Gastrocnemius medialis (tissue), 4 donors: ENCODE data around the gene PHLDA2. TPM values are rescaled to one million over a fixed set of nuclear protein-coding genes. Genes with fewer than 3 reads are reported as not detected.

ENCODE experiments used
- ATAC-seq, 2 donors: fragments of 150-250 bp; one replicate each; pipeline ENCODE4 v1.9.1; 2016
- DNase-seq, 2 donors: peaks; one replicate each; pipeline ENCODE4 v3.0.0-alpha.2; 2019
- H3K27ac ChIP-seq, 4 donors: fragments of 200-600 bp; sonication (generic); 1 replicate in 1 of 4; 2 replicates in 3 of 4; pipeline ENCODE4 v1.5.1; 2016 to 2018; ENCODE audit warnings: mild to moderate bottlenecking in 2 of 4, moderate library complexity in 1 of 4
- H3K27me3 ChIP-seq, 3 donors: fragments of 200-600 bp; sonication (generic) in 2 of 3; 1 replicate in 1 of 3; 2 replicates in 2 of 3; pipeline versions ENCODE4 v1.5.1 to v1.6.0; 2016 to 2019; ENCODE audit warnings: mild to moderate bottlenecking in 1 of 3, moderate library complexity in 1 of 3
- H3K36me3 ChIP-seq, 2 donors: fragments of 200-600 bp; sonication (generic) in 1 of 2; one replicate each; pipeline ENCODE4 v1.5.1; 2017 to 2018
- H3K4me1 ChIP-seq, 2 donors: fragments of 200-600 bp; sonication (generic) in 1 of 2; one replicate each; pipeline ENCODE4 v1.5.1; 2016 to 2017; ENCODE audit warnings: mild to moderate bottlenecking in 2 of 2
- H3K4me3 ChIP-seq, 4 donors: fragments of 200-600 bp; sonication (generic) in 3 of 4; 1 replicate in 1 of 4; 2 replicates in 3 of 4; pipeline ENCODE4 v1.5.1; 2016 to 2019; ENCODE audit warnings: mild to moderate bottlenecking in 2 of 4
- H3K9me3 ChIP-seq, 3 donors: fragments of 200-600 bp; sonication (generic) in 2 of 3; 1 replicate in 1 of 3; 2 replicates in 2 of 3; pipeline ENCODE4 v1.5.1; 2016 to 2019
- POLR2A ChIP-seq, 2 donors: fragments of 450-650 bp; IDR thresholded peaks; one replicate each; pipeline ENCODE4 v1.6.1; 2017; ENCODE audit warnings: antibody characterized with exemption in 2 of 2, mild to moderate bottlenecking in 2 of 2, moderate library complexity in 2 of 2
- in situ Hi-C, 4 donors: fragments of 200-750 bp; cut with MboI; loops; one replicate each; pipeline versions ENCODE4 v1.15.0 to v1.8.0; 2017; ENCODE audit warnings: low sequenced_read_pairs in 4 of 4
- intact Hi-C: fragments of 100-400 bp; cut with DNase I; formaldehyde crosslinking; loops from one replicate; pipeline ENCODE4 v1.15.1; 2023; ENCODE audit warnings: low total_unique reads
- total RNA-seq, 4 donors: library from RNA; depleted of rRNA; stranded (reverse); fragments of >200 nt; gene quantifications; one replicate each; pipeline versions ENCODE4 v1.1.0 to v1.2.3, GENCODE V29; 2016
- TF ChIP-seq, protein P1 (sequence below), 5 experiments: fragments of 450-650 bp in 3 of 5; fragments of 200-600 bp in 2 of 5; sonication (generic) in 2 of 5; IDR thresholded peaks in 4 of 5; conservative IDR thresholded peaks in 1 of 5; 1 replicate in 4 of 5; 2 replicates in 1 of 5; pipeline ENCODE4 v1.5.1; 2016 to 2019; ENCODE audit warnings: antibody characterized with exemption in 5 of 5, mild to moderate bottlenecking in 3 of 5, moderate library complexity in 3 of 5

PHLDA2 gene
- total RNA-seq, 4 donors from 2014 or later, result 1.4 TPM; not detected in 3

DNA sequence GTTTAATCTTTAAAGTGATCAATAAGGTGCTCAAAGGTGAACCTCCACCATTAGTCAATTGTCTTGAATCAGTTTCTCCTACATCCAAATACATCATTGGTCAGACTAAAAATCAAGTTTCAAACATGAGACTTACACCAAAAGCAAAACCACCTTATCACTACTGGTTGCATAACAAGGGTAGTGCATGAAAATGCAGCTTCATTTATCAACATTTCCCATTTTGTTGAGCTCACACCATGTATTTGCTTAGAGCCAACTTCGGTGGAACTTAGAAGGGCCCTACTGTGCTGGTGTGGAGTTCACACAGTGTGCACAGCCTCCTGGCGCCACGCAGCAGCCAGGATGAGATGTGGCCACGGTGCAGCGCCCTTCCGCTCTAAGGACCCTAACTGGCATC is 23.1 kb upstream of the PHLDA2 start:
- no peak overlapping the region for H3K4me3 ChIP-seq
- H3K4me1 ChIP-seq, result no peaks in the 10 kb centered on the region
- TF ChIP-seq, protein P1, sequence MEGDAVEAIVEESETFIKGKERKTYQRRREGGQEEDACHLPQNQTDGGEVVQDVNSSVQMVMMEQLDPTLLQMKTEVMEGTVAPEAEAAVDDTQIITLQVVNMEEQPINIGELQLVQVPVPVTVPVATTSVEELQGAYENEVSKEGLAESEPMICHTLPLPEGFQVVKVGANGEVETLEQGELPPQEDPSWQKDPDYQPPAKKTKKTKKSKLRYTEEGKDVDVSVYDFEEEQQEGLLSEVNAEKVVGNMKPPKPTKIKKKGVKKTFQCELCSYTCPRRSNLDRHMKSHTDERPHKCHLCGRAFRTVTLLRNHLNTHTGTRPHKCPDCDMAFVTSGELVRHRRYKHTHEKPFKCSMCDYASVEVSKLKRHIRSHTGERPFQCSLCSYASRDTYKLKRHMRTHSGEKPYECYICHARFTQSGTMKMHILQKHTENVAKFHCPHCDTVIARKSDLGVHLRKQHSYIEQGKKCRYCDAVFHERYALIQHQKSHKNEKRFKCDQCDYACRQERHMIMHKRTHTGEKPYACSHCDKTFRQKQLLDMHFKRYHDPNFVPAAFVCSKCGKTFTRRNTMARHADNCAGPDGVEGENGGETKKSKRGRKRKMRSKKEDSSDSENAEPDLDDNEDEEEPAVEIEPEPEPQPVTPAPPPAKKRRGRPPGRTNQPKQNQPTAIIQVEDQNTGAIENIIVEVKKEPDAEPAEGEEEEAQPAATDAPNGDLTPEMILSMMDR (IDR thresholded peaks at IDR 0.05 in 4 of 5, conservative IDR thresholded peaks at IDR 0.05 in 1 of 5), result no peak
- TF ChIP-seq POLR2A (IDR thresholded peaks at IDR 0.05), result no peak
- intact Hi-C loops, result no loop called here
- H3K9me3 ChIP-seq, result no peaks in the 10 kb centered on the region
- H3K27me3 ChIP-seq, result no peaks in the 10 kb centered on the region
- no peak overlapping the region for H3K27ac ChIP-seq
- H3K36me3 ChIP-seq, result peaks cover 5 to 80% of the 10 kb centered on the region in 2 donors
- ATAC-seq, result no peak
- no peak for DNase-seq
- in situ Hi-C loops, result no loop called here

DNA sequence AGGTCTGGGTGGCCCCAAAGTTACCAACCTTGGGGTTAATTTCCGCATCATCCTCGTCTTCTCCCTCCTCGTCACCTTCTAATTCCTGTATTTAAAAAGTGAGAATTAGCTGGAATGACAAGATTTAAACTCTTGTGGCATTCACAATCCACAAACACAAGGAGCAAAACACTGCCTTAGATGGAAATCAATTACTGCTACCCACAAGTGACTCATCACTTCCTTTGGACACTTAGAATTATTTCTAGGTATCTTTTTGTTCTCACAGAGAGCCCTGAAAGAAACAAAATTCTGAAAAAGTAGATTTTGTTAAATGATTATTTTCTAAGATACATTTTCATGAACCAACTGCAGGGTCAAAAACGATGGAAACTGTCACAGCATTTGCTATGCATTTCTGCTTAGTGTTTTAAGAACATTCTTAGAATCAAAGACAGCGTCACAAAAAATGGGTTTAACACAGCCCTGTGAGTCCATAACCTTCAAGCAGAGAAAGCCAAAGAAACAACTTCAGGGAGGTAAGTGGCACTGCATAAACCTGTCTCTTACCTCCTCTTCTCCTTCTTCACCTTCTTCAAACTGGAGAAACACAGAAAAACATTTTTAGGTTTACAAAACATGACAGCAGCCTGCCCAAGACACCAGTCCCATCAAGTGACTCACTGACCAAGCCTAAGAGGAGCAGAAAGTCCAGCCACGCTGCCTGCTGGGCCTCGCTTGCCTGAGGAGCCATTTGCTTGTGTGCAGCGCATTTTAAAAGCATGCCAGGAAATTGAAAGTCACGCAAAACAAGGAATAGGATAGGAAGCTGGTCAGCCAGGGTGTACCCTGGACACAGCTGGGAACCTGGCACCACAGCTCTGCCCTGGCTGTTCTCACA is 22.3 kb upstream of the PHLDA2 start:
- in situ Hi-C loops (no loop called here), intact Hi-C loops (no loop called here)
- H3K27me3 ChIP-seq, result no peaks in the 10 kb centered on the region
- ATAC-seq, result no peak
- H3K4me1 ChIP-seq, result no peaks in the 10 kb centered on the region
- peaks cover 5 to 72% of the 10 kb centered on the region in 2 donors for H3K36me3 ChIP-seq
- TF ChIP-seq POLR2A (IDR thresholded peaks at IDR 0.05), result no peak
- TF ChIP-seq, protein P1 (IDR thresholded peaks at IDR 0.05 in 4 of 5, conservative IDR thresholded peaks at IDR 0.05 in 1 of 5), result no peak
- no peak for DNase-seq
- no peak overlapping the region for H3K27ac ChIP-seq
- H3K9me3 ChIP-seq, result no peaks in the 10 kb centered on the region
- no peak overlapping the region for H3K4me3 ChIP-seq

DNA sequence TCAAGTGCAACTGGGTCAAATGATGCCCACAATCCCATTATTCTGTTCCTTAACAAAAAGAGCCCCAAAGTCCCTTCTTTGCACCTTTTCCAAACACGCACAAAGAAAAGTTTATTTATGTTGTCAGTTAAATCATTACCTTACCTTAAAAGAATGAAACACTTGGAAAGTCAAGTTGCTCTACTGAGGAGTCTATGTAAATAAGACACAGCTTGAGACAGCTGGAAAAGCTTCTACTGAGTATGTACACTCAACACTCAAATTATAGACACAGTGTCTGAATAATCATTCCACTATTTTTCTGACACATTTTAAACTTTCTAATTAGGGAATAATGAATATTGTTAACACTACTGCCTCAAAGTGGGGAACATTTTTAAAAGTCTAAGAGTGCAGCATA is 21.6 kb upstream of the PHLDA2 start:
- Histone ChIP-seq H3K9me3 (no peaks in the 10 kb centered on the region), H3K36me3 (peaks cover 5 to 66% of the 10 kb centered on the region in 2 donors), H3K27me3 (no peaks in the 10 kb centered on the region), H3K4me1 (peaks cover 2 to 4% of the 10 kb centered on the region in 2 donors), H3K4me3 (no peak overlapping the region), H3K27ac (no peak overlapping the region)
- intact Hi-C loops (no loop called here), in situ Hi-C loops (no loop called here)
- ATAC-seq (no peak), DNase-seq (no peak)
- TF ChIP-seq, protein P1 (IDR thresholded peaks at IDR 0.05 in 4 of 5, conservative IDR thresholded peaks at IDR 0.05 in 1 of 5), result no peak
- TF ChIP-seq POLR2A (IDR thresholded peaks at IDR 0.05), result no peak

DNA sequence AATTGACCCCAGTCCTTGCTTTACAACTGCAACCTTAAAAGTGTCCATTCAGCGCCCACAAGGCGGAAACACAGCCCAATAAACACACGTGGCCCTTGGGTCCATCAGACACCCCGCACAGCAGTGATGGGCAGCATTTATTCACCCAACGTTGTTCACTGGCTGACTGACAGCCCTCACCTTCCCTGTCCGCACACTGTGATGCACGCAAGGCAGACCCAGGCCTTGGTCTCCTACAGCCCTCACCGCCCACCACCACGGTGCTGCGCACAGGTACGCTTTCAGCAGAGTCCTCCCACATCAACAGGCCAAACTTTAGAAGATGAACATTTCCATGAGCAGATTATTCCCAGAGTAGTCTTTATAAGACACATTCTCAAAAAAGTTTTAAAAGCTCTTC is 20.7 kb upstream of the PHLDA2 start:
- H3K36me3 ChIP-seq, result peaks cover 5 to 57% of the 10 kb centered on the region in 2 donors
- H3K27me3 ChIP-seq, result no peaks in the 10 kb centered on the region
- in situ Hi-C loops, result no loop called here
- DNase-seq (no peak), ATAC-seq (no peak)
- H3K4me1 ChIP-seq, result peaks cover 8 to 9% of the 10 kb centered on the region in 2 donors
- no peak overlapping the region for H3K27ac ChIP-seq
- no peak overlapping the region for H3K4me3 ChIP-seq
- intact Hi-C loops, result no loop called here
- H3K9me3 ChIP-seq, result no peaks in the 10 kb centered on the region
- TF ChIP-seq, protein P1 (IDR thresholded peaks at IDR 0.05 in 4 of 5, conservative IDR thresholded peaks at IDR 0.05 in 1 of 5), result no peak
- TF ChIP-seq POLR2A (IDR thresholded peaks at IDR 0.05), result no peak
